WERI-Rb-1 (cell line): ENCODE data around the gene OR8H2.
"Not testable (repeated sequence)": the region's sequence is repeated elsewhere in the genome, so short reads cannot be mapped to it uniquely, and the experiment has no call there.

Source experiments
- DNase-seq: peaks from one replicate; pipeline ENCODE4 v3.0.0-alpha.2; 2020
- H3K27ac ChIP-seq: fragments of 250-450 bp; sonication (Bioruptor Pico); 2 replicates; pipeline ENCODE4 v1.5.1; 2020; ENCODE audit warnings: mild to moderate bottlenecking, moderate library complexity
- H3K27me3 ChIP-seq: fragments of 250-450 bp; sonication (Bioruptor Pico); 2 replicates; pipeline ENCODE4 v1.5.1; 2021; ENCODE audit warnings: mild to moderate bottlenecking, low read depth, moderate library complexity; ENCODE audit not compliant: insufficient read depth, severe bottlenecking
- H3K36me3 ChIP-seq: fragments of 250-450 bp; sonication (Bioruptor Pico); 2 replicates; pipeline ENCODE4 v1.5.1; 2020; ENCODE audit warnings: mild to moderate bottlenecking, moderate library complexity
- H3K4me3 ChIP-seq: 2 replicates; pipeline ENCODE4 v1.5.1; 2011; ENCODE audit warnings: low read depth, mild to moderate bottlenecking, control low read depth, low read length
- H3K9me3 ChIP-seq: fragments of 250-450 bp; sonication (Bioruptor Pico); 2 replicates; pipeline ENCODE4 v1.5.1; 2021; ENCODE audit warnings: mild to moderate bottlenecking, moderate library complexity; ENCODE audit not compliant: severe bottlenecking
- CTCF ChIP-seq: IDR thresholded peaks from 2 replicates; pipeline ENCODE4 v1.5.1; 2011; ENCODE audit warnings: low read depth, mild to moderate bottlenecking, control low read depth, inconsistent platforms, low read length

OR8H2 gene

GRCh38 chr11:56103210-56103737 lies at the start of gene OR8H2:
OR8H2 (plus strand) TSS chr11:56103687; CDS start chr11:56105043, 1,356 bp downstream.
- no peak for TF ChIP-seq CTCF
- no peak for DNase-seq
- H3K27me3 ChIP-seq: peaks cover 7% of the 10 kb centered on the region
- H3K4me3 ChIP-seq: no peak within 1 kb of the TSS
- H3K27ac ChIP-seq: no peak within 1 kb of the TSS
- no peaks in the 10 kb centered on the region for H3K36me3 ChIP-seq
- no peaks in the 10 kb centered on the region for H3K9me3 ChIP-seq

GRCh38 chr11:56056366-56056765 lies 47.1 kb upstream of the OR8H2 start:
- H3K27me3 ChIP-seq: peaks cover 17% of the 10 kb centered on the region
- not testable (repeated sequence) for H3K27ac ChIP-seq, DNase-seq, H3K9me3 ChIP-seq, H3K4me3 ChIP-seq, H3K36me3 ChIP-seq

GRCh38 chr11:56057661-56058237 lies 45.7 kb upstream of the OR8H2 start:
- H3K9me3 ChIP-seq, H3K27me3 ChIP-seq, H3K4me3 ChIP-seq, H3K27ac ChIP-seq, H3K36me3 ChIP-seq, DNase-seq: not testable (repeated sequence)

DNA sequence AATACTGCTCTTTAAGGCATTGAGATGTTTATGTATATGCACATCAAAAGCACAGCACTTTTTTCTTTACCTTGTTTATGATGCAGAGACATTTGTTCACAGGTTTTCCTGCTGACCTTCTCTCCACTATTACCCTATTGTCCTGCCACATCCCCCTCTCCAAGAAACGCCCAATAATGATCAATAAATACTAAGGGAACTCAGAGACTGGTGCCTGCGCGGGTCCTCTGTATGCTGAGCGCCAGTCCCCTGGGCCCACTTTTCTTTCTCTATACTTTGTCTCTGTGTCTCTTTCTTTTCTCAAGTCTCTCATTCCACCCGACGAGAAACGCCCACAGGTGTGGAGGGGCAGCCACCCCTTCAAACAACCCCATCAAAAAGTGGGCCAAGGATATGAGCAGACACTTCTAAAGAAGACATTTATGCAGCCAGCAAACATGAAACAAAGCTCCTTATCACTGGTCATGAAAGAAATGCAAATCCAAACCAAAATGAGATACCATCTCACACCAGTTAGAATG lies 45.2 kb upstream of the OR8H2 start:
- not testable (repeated sequence) for H3K27me3 ChIP-seq, H3K4me3 ChIP-seq, H3K27ac ChIP-seq, H3K36me3 ChIP-seq, H3K9me3 ChIP-seq, DNase-seq

DNA sequence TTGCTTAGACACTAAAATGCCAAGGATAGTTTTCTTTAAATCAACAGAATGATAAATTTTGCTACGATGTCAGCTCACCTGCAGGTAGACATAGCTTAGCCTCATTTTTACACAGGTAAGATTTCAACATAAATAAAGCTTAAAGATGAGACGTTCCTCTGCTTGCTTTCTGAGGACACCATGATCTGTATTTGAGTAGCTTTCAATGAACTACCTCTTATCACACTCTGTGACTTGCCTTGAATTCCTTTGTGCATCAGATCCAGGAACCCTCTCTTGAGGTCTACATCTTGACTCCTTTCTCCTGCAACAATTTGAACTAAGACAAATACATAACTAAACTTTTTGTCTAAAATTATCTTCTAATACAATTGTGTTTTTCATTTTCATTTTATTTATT lies 36.5 kb upstream of the OR8H2 start:
- Histone ChIP-seq H3K36me3 (no peaks in the 10 kb centered on the region), H3K4me3 (no peak overlapping the region), H3K9me3 (no peaks in the 10 kb centered on the region), H3K27ac (no peak overlapping the region), H3K27me3 (peaks cover 5% of the 10 kb centered on the region)
- no peak for DNase-seq
- TF ChIP-seq CTCF: no peak

DNA sequence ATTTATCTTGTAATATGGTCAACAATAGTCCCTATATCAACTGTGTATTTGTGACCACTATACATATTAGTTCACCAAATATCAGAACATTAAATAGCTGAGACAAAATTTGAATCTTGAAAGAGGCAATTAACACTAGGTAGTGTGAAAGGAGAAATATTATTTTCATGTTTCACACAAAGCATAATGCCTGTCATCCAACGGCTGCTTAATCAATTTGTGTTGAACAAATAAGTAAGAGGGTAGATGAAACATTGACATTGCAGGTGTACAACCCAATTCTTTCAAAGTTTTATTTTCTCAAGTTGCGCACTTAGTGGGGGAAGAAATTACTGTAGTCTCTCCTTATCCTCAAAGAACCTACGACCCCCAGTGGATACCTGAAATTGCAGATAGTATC lies 13.8 kb upstream of the OR8H2 start:
- no peak for TF ChIP-seq CTCF
- no peak overlapping the region for H3K27ac ChIP-seq
- H3K27me3 ChIP-seq: peaks cover 18% of the 10 kb centered on the region
- no peaks in the 10 kb centered on the region for H3K9me3 ChIP-seq
- no peaks in the 10 kb centered on the region for H3K36me3 ChIP-seq
- DNase-seq: no peak
- H3K4me3 ChIP-seq: no peak overlapping the region

DNA sequence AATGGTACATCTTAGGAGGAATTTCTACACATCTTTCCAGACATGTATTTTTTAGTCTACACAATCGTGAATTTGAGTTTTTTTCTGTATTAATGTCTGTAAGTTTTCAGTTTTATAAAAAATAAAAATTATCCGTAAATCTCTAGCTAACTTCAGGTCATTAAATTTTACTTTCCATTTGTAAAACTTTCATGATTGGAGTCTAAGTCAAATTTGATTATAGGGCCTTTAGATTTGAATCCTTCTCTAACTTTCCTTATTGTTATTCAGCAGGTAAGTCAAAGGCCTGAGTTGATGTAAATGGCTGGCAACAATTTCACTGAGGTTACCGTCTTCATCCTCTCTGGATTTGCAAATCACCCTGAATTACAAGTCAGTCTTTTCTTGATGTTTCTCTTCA lies 10.5 kb upstream of the OR8H2 start, which contains the start of gene OR8I2:
Gene OR8I2 (plus strand): TSS at position 301 of the 400 bp plus-strand sequence. CDS start 0 bp downstream, at position 301.
- TF ChIP-seq CTCF: no peak
- no peak for DNase-seq
- H3K36me3 ChIP-seq: no peaks in the 10 kb centered on the region
- peaks cover 24% of the 10 kb centered on the region for H3K27me3 ChIP-seq
- no peaks in the 10 kb centered on the region for H3K9me3 ChIP-seq
- no peak within 1 kb of the TSS for H3K27ac ChIP-seq
- H3K4me3 ChIP-seq: no peak within 1 kb of the TSS
